ENCODE measurements around the gene NHEJ1. TPM values are rescaled to one million over a fixed set of nuclear protein-coding genes. Genes with fewer than 3 reads are reported as not detected.

Gene NHEJ1
- total and polyA plus RNA-seq, 2 of the 13 experiments (the other 11 are each of a cell fraction or from before 2014, with no cell fraction given), result 30.0 to 30.7 TPM

DNA sequence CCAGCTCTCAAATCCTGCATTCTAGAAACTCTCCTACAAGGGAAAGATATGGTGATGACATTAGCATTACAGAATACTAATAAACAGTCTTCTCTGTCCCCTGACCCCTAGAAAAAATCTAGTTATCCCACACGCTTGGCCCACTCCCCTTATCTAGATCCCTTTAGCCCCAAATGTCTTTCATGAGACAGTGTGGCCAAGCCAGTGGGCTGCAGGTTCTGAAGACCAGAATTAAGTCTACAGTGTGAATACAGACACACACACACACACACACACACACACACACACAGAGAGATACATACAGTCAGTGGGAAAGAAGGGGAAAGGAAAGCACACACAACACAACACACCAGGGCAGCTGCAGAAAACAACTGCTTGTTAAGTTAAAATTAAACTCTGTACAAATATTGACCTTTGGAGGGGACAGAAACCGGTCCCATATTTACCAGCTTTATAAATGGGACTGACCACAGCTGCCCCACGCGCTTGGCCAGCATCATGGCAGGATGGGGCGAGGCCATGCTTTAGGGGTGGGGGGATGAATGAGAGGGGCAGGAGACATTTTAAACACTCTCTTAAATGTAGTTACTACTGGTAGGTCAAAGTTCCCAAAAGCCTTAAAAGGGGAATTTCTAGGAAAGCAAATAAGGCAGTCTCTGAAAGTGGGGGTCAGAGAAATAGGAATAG is 49.1 kb downstream of the NHEJ1 start (continued):
- TF ChIP-seq, protein P1, sequence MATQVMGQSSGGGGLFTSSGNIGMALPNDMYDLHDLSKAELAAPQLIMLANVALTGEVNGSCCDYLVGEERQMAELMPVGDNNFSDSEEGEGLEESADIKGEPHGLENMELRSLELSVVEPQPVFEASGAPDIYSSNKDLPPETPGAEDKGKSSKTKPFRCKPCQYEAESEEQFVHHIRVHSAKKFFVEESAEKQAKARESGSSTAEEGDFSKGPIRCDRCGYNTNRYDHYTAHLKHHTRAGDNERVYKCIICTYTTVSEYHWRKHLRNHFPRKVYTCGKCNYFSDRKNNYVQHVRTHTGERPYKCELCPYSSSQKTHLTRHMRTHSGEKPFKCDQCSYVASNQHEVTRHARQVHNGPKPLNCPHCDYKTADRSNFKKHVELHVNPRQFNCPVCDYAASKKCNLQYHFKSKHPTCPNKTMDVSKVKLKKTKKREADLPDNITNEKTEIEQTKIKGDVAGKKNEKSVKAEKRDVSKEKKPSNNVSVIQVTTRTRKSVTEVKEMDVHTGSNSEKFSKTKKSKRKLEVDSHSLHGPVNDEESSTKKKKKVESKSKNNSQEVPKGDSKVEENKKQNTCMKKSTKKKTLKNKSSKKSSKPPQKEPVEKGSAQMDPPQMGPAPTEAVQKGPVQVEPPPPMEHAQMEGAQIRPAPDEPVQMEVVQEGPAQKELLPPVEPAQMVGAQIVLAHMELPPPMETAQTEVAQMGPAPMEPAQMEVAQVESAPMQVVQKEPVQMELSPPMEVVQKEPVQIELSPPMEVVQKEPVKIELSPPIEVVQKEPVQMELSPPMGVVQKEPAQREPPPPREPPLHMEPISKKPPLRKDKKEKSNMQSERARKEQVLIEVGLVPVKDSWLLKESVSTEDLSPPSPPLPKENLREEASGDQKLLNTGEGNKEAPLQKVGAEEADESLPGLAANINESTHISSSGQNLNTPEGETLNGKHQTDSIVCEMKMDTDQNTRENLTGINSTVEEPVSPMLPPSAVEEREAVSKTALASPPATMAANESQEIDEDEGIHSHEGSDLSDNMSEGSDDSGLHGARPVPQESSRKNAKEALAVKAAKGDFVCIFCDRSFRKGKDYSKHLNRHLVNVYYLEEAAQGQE (IDR thresholded peaks at IDR 0.05; ENCODE audit: borderline replicate concordance in 1 of 2, low read depth in 1 of 2, low read length in 2 of 2), result peak in 1 of 2 experiments; percentile 21; a peak in 1 of 4 replicates
- TF ChIP-seq RFX3 (CRISPR knock-in tag; IDR thresholded peaks at IDR 0.05) (no peak), ZNF44 (CRISPR knock-in tag; IDR thresholded peaks at IDR 0.05) (no peak), MED13 (CRISPR knock-in tag; IDR thresholded peaks at IDR 0.05) (no peak), GABPB1 (CRISPR knock-in tag; IDR thresholded peaks at IDR 0.05) (no peak; the same call in 1 of the 2 replicates), RBFOX2 (IDR thresholded peaks at IDR 0.05; ENCODE audit: low read depth, low read length) (no peak), BRCA1 (CRISPR knock-in tag; IDR thresholded peaks at IDR 0.05) (no peak; the same call in 1 of the 2 replicates), HES4 (CRISPR knock-in tag; IDR thresholded peaks at IDR 0.05; ENCODE audit: borderline replicate concordance) (no peak), CCDC6 (CRISPR knock-in tag; IDR thresholded peaks at IDR 0.05) (no peak; the same call in 1 of the 2 replicates), ZNF207 (IDR thresholded peaks at IDR 0.05; ENCODE audit: borderline replicate concordance) (no peak), PHF21A (CRISPR knock-in tag; IDR thresholded peaks at IDR 0.05) (peak; percentile 99), SRSF9 (IDR thresholded peaks at IDR 0.05; ENCODE audit: borderline replicate concordance, insufficient read depth, low read depth, low read length, poor library complexity, severe bottlenecking) (no peak), ZNF543 (CRISPR knock-in tag; IDR thresholded peaks at IDR 0.05) (peak; percentile 54; the same call in 1 of the 2 replicates), ZNF672 (CRISPR knock-in tag; IDR thresholded peaks at IDR 0.05) (no peak), ZSCAN20 (CRISPR knock-in tag; IDR thresholded peaks at IDR 0.05; ENCODE audit: borderline replicate concordance) (no peak), RFX1 (IDR thresholded peaks at IDR 0.05) (no peak), STAT5B (CRISPR knock-in tag; IDR thresholded peaks at IDR 0.05) (no peak), ZNF292 (CRISPR knock-in tag; IDR thresholded peaks at IDR 0.05; ENCODE audit: borderline replicate concordance, low read depth) (peak; percentile 58; the same call in 1 of the 2 replicates), SETDB1 (CRISPR knock-in tag; IDR thresholded peaks at IDR 0.05; ENCODE audit: borderline replicate concordance) (no peak), ZNF605 (CRISPR knock-in tag; IDR thresholded peaks at IDR 0.05) (peak; percentile 87), THYN1 (CRISPR knock-in tag; IDR thresholded peaks at IDR 0.05; ENCODE audit: borderline replicate concordance, low read depth) (peak; percentile 71; the same call in 1 of the 2 replicates), ZSCAN31 (CRISPR knock-in tag; IDR thresholded peaks at IDR 0.05; ENCODE audit: low read depth) (0 out of 2 replicates have a peak, but pooled peaks have one; percentile 45)
- TF ChIP-seq, protein P2, sequence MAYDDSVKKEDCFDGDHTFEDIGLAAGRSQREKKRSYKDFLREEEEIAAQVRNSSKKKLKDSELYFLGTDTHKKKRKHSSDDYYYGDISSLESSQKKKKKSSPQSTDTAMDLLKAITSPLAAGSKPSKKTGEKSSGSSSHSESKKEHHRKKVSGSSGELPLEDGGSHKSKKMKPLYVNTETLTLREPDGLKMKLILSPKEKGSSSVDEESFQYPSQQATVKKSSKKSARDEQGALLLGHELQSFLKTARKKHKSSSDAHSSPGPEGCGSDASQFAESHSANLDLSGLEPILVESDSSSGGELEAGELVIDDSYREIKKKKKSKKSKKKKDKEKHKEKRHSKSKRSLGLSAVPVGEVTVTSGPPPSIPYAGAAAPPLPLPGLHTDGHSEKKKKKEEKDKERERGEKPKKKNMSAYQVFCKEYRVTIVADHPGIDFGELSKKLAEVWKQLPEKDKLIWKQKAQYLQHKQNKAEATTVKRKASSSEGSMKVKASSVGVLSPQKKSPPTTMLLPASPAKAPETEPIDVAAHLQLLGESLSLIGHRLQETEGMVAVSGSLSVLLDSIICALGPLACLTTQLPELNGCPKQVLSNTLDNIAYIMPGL (CRISPR knock-in tag; IDR thresholded peaks at IDR 0.05; ENCODE audit: borderline replicate concordance in 1 of 2, low read depth in 1 of 2), result peak in 1 of 2 experiments; percentile 49; a peak in 1 of 4 replicates

Data from HepG2 (cell line).